ENCODE results near the gene ARFGEF3.

ARFGEF3 gene

DNA sequence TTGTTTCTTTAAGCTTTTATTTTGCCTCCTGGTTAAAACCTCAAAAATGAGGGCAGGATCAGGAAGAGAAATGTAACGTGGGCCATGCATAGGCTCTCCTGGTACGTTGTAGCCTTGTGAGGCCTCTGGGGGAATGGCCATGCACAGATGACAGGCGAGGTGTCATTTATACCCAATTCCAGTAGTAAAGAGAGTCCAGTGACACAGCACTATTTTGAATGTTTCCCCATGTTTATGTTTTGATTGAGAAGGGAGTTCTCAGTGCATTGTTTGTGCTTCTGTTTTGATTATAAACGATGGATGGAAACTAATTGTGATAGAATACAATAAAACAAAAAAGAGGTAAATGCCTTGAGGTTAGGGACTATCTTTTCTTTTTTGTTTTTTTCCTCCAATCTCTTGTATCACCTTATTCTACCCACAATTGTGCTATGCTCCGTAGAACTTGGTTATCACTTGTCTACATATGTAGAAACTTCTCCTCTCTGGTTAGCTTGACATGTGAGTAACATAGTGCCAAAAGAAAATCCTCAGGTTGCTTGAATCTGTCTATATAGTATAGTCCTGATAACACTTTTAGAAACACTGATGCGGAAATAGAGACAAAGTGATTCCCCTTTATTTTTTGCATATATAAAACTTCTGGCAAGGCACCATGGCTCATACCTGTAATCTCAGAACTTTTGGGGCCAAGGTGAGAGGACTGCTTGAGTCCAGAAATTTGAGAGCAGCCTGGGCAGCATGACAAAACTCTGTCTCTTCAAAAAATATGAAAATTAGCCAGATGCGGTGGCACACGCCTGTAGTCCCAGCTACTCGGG, 209.1 kb downstream of the ARFGEF3 start:
- DNase-seq: no peak

DNA sequence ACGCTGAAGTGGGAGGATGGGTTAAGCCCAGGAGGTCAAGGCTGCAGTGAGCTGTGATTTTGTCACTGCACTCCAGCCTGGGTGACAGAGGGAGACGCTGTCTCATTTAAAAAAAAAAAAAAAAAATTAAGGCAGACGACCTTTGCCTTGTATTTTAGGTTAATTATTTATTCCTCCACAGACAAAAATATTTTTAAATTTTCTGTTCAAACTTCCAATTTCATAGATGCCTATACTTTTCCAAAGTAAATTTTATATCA, 209.6 kb downstream of the ARFGEF3 start:
- DNase-seq: no peak

DNA sequence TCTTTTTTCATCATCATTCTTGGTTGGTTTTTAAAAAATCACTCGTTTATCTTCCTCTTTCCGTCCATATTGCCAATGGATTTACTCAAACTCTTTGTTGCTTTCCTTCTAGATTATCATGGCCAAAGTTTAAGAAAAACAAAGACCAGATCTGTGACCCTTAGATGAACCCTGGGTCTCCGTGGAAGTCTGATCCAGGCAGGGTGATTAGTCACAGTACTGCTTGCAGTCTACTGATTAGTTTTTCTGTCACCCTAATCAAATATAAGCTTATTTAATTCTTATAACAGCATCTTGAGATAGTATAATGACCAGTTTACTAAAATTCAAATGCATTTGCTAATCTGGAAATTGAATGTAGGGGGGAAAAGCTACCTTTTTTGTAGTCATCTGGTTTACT, 210.0 kb downstream of the ARFGEF3 start:
- DNase-seq: no peak

DNA sequence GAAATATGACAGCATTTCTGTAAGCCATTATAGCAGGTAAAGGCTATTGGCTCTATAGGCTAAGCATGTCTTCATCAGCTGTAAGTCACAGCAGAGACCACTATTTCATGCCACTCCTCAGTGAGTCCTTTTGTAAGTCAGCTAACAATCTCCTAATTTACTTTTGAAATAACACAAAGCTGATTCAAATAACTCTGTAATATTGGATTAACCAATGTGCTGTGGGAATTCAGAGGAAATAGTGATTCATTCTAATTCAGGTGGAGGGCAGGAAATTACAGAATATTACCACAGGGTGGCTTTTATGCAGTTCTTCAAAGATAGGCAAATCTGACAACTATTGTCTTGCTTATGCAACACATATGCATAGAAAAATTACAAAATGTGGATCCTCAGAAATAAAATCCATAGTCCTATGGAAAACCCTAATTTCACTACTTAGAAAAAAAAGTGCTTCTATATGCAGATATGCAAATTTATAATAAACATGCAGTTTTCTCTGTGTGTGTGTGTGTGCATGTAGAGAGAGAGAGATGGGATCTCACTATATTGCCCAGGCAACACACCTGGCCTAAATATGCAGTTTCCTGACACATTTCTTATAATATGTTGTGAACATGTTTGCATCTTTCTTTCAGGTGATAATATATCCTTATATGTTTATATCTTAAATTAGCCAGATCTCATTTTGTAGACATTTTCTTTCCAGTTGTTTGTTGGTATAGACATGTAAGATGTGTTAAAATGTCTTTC, 211.1 kb downstream of the ARFGEF3 start:
- peak; percentile 12 for DNase-seq

DNA sequence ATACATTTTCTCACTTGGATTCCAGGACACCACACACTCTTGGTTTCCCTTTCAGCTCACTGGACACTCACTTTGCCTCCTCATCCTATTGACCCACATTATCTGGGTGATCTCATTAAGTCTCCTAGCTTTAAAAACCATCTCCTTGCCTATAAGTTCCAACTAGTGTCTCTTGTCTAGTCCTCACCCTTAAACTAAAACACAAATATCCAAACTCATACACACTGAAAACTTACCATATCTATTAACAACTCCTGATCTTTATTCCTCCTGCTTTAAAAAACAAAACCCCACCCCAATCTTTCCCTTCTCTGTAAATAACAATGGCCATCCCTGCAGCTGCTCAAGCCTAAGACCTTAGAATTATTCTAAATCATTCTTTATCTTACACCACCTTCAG, 212.5 kb downstream of the ARFGEF3 start:
- no peak for DNase-seq

DNA sequence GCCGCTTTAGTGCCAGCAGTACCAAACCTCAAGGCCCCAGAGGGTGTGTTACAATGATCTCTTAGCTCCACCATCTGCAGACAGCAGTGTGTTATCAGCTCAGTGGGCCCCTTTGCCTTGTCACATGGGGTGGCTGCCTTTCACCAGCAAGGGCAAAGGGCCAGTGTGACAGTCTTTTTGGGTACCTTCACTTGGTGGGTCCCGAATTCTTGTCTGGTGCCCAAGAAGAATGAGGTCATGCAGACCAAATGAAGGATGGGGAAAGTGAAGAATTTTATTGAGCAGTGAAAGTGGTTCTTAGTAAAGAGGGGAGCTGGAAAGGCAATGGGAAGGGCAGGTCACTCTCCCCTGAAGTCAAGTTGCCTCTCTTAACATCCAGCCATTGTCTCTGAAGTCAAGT, 213.1 kb downstream of the ARFGEF3 start:
- DNase-seq: no peak

DNA sequence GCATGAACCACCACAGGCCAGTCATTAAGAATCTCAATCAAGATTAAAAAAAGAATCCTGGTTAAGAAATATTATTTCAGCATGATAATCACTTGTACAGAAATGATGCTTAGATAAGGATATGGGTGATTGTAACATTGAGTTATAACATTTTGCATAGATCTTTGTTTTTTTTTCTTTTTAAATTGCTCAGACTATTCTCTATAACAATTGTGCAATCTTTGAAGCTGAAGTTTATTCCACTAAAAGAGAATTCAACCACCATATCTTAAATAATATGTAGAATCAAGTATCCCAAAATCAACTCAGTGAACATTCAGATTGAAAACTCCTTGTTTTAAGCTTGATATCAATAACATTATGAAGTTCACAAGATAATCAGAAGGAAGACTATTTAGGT, 215.3 kb downstream of the ARFGEF3 start:
- no peak for DNase-seq

DNA sequence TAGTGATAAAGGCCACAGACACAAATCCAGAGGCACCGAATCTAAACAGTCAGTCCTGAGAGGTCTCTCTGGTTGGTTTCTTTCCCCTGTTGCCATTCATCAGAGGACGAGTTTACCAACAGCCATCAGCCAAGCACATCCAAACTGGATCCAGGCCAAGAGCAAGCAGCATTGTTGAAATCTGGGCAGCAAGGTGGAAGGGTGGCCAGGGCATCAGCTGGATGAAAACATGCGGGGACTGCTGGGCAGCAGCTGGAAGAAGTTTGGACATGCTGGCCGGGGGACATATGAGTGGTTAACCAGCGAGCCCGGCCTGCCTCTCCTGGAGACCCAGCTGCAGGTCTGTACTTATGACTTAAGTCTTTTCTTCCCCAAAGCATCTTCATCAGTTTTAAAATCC, 216.1 kb downstream of the ARFGEF3 start, which contains the start of gene SMIM28:
TSS of gene SMIM28 (plus strand) at position 62 of the 400 bp plus-strand sequence. CDS start at position 230, 168 bp downstream.
- DNase-seq: no peak

DNA sequence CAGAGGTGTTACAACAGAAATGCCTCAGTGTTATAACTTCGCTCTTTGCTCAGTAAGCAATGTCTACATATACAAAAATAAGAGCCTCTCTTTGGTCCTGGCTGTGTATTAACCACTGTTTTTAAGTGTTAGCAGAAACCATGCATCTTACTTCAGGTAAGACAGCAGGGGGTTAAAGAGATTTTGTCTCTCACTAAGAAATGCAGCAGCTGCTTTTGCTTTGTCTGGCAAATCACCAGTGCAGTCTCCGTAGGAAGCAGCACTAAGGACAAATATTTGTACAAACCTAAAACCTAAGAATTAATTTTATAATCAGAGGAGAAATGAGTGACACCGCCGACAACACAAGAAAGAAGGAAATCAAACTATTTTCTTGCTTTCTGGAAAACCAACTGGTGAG, 216.7 kb downstream of the ARFGEF3 start:
- DNase-seq: no peak

DNA sequence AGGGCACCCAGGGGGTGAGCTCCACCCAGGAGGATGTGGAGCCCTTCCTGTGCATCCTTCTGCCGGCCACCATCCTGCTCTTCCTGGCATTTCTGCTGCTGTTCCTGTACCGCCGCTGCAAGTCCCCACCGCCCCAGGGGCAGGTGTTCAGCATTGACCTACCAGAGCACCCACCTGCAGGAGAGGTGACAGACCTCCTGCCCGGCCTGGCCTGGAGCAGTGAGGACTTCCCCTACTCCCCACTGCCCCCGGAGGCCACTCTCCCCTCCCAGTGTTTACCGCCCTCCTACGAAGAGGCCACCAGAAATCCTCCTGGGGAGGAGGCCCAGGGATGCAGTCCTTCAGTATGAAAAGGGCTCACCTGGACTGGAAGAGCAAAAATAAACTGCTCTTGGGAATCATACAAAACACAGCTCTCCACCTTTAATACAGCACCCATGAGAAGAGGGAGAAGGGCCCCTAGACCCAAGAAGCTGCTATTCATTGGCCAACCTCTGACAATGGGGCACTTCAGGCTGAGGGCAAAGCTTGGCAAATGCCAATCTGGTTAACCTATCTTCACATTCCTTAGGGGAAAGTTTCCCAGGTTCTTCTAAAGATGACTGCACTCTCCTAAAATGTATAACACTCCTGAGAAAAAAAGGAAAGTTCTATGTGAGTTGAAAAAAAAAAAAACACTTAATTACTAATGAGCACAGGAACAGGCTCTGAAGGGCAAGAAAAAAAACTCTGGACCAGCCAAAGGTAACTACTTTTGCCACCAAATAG, 220.9 kb downstream of the ARFGEF3 start:
- peak; percentile 12 for DNase-seq

DNA sequence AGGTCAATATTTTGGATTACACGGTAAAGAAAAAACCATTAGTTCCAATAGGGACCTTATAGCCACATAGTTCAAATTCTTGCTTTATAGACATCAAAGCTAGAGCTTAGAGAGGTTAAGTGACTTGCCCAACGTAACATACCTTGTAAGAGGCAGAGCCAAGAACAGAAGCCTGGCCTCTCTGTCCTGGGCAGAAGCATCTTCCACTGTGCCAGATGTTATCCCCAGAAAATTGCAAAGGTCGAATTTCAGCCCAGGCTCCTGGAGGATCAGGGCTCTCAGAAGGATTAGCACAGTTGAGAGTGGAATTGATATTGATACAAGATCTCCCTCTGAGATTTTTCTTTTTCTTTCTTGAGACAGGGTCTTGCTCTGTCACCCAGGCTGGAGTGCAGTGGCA, 222.0 kb downstream of the ARFGEF3 start:
- no peak for DNase-seq

DNA sequence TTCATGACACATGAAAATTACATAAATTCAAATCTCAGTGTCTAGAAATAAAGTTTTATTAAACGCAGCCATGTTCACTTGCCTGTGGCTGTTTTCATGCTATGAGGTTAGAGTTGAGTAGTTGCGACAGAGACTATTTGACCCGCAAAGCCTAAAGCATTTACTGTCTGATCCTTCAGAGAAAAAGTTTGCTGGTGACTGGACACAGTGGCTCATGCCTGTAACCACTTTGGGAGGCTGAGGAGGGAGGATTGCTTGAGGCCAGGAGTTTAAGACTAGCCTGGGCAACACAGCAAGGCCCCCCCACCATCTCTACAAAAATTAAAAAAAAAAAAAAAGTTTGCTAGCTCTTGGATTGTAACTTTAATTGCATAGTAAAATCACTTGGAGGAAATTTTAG, 225.2 kb downstream of the ARFGEF3 start:
- no peak for DNase-seq

DNA sequence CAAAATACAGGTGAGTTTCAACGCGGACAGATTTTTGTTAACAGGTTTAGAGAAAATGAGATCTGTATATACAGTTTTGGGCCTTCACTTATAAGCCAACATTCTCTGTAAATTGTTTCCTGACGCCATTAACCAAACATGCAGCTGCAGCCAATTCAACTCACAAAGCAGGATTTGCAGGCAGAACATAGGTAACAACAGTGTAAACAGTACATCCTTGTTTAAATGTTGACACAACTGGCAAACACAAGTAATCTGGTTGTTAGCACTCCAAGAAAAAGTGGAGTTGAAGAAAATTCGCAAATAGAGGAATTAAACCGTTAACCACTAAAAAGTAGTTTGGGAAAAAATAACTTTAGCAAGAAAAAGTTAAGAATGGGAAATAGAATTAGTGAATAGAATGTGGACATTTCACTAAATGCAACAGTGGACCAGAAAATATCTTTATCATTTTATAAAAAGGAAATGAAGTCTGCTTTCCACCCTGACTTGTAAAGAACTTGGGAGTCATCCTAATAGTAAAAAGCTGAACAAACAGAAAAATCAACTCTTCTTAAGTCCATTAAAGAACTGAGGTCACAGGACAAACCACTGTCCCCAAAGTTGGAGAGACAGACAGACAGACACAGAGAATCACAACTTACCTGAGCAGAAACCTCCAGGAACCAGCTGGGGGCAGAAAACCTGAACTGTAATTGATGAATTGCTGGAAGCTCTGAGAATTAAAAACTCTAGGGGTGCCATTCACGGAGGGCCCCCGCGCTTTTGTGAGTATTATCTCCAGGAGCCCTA, 226.0 kb downstream of the ARFGEF3 start:
- peak; percentile 91 for DNase-seq

DNA sequence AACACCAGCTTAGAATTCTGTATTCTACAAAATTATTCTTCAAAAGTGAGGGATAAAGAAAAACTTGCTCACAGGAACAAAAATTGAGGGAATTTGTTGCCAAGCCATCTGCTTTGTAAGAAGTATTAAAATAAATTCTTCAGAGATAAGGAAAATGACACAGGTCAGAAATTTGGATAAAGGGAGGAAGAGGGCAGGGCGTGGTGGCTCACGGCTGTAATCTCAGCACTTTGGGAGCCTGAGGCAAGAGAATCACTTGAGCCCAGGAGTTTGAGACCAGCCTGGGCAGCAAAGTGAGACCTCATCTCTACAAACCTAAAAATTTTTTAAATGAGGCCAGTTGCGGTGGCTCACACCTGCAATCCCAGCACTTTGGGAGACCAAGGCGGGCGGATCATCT, 227.8 kb downstream of the ARFGEF3 start:
- DNase-seq: no peak

Measured in DMS53 (cell line).